Measurements from ENCODE around the gene TMEM190.

TMEM190 gene

DNA sequence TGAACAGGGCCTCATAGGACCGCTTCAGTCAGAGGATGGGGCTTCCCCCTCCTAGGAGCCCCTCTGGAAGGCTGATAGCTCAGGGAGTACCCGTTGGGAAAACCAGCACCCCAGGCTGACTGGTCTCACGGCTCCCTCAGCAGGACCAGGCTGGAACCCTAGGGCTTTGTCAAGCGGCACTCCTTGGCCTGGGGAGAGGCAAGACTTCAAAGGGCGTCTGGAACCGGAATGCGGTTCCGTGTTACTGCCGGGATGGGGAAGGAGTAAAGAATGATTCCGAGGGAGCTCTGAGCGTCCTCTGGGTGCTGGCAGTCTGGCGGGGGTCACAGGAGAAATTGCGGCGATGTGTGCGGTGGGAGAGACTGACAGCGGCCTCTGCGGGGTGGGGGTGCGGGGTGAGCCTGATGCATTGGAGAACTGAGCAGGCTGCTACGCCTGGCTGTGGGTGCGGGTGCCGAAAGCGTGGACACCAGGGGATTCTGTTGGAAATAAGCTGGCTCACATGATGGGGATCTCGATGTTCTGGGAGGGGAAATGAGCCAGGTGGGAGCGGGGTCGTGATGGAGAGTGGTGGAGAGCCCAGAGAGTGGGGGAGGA is 24.0 kb upstream of the TMEM190 start:
- DNase-seq: no peak

DNA sequence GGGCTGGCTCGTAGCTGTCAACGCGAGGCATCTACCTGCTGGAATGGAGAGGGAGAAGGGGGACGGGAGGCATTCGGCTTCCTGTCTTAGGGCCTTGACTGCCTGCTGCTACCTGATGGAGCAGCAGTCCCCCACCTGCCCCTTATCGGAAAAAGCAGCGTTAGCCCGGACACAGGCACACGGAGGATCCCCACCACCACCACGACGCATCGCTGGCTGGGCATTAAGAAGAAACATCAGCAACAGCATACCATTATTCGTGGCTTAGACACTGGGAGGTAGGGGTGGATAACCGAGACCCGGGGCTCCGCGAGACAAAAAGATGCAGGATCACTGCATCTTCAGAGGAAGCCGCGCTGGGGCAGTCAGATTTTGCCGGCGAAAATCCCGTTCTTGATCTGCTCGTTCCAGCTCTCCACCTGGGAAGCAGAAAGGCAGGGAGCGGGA is 23.2 kb upstream of the TMEM190 start:
- no peak for DNase-seq

- DNase-seq: peak; percentile 83
These were observed 22.6 kb upstream of the TMEM190 start for GRCh38 chr19:55353803-55354697.

- DNase-seq: no peak
These were observed 21.9 kb upstream of the TMEM190 start, which contains the start of gene COX6B2 for GRCh38 chr19:55354698-55355212. Gene COX6B2, minus strand, starts transcription at chr19:55354719. Its CDS starts 198 bp downstream, at chr19:55354521.

DNA sequence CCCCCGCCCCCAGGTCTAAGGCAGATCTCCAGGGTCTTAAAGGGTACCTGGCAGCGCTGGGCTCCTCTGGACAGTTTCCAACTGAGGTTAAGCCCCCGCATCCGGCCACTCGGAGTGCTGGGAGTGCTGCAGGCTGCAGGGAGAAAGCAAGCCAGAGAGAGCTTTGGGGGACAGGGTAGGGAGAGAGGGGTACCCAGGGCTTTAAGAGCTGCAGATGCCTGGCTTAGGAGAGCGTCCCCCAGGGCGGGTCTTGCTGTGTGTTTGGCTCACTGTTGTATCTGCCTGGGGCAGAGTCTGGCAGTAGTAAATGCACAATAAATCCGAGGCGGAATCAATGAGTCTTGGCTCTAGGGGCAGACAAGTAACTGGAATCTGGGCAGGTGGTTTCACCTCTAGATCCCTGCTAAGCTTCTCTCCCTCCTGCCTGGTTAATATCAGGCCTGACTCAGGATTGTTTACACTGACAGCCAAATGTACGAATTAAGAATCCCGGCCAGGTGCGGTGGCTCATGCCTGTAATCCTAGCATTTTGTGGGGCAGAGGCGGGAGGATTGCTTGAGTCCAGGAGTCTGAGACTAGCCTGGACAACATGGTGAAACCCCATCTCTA is 21.3 kb upstream of the TMEM190 start:
- no peak for DNase-seq

DNA sequence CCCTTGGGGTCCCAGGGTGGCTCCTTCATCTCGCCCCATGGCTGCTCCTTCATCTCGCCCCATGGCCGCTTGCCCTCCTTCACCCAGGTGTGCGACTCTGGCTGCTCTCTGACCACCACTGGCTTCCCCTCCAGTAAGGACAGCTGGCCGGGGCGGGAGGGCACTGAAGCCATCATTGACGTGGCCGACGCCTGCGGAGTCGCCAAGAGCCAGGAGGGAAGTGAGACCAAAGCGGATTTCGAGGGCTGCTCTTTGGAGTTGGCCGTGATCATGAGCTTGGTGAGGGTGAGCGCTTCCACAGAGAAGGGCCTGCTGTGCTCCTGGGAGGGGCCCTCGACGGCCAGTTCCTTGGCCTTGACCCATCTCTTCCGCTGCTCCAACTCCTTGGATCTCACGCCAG is 18.1 kb upstream of the TMEM190 start:
- no peak for DNase-seq

DNA sequence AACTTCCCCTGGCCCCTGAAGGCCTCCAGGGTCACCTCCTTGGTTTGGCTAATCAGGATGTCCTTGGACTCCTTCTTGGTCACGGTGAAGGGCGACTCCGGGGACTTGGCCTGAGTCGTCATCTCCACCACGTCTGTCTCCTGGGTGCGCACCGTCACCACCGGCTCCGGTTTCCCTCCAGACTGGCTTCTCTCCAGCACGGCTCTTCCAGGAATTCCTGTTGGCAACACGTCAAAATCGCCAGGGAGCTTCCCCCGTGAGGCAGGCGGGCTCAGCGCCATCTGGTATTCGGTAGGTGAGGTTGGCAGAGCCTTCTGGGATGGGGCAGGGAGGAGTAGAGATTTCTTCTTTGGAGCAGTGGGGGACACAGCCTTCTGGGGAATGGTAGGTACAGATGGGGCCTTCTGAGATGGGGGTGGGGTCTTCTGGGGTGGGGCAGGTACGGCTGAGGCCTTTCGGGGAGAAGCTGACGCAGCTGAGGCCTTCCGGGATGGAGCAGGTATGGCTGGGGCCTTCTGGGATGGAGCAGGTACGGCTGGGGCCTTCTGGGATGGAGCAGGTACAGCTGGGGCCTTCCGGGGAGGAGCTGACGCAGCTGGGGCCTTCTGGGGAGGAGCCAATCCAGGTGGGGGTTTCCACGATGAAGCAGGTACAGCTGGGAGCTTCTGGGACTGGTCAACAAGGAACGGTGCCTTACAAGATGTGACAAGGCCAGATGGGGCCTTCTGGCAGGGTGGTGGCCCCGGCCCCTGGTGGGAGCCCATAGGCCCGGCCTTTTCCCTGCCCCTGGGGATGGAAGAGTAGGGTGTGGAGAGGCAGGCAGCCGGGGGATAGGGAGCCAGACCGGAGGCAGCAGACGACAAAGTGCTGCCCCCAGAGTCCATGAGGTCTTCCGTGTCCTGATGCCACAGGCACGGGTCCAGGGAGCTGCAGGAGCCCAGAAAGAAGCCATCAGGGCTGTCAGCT is 17.4 kb upstream of the TMEM190 start:
- DNase-seq: no peak

GRCh38 chr19:55360902-55361301 is 15.7 kb upstream of the TMEM190 start:
- DNase-seq: no peak

- no peak for DNase-seq
These were observed 14.2 kb upstream of the TMEM190 start for GRCh38 chr19:55362174-55362989.

GRCh38 chr19:55362990-55363716 is 13.5 kb upstream of the TMEM190 start, which contains the start of gene GARIN5B:
Gene GARIN5B, minus strand, starts transcription at chr19:55363260. Its CDS starts 194 bp downstream, at chr19:55363066.
- DNase-seq: no peak

DNA sequence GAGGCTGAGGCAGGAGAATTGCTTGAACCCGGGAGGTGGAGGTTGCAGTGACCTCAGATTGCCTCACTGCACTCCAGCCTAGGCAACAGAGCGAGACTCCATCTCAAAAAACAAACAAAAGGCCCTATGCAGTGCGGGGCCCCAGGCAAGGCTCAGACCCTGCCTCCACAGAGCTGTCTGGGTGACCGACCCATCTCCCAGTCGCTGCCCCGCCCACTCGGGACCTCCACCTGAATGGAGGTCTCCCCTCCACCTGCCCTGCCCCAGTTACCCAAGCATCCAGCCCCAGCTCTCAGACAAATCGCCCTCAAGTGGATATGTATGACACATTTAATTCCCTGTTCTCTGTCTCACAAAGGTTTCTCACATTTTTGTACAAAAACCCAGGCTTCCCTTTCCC is 11.4 kb upstream of the TMEM190 start:
- no peak for DNase-seq

DNA sequence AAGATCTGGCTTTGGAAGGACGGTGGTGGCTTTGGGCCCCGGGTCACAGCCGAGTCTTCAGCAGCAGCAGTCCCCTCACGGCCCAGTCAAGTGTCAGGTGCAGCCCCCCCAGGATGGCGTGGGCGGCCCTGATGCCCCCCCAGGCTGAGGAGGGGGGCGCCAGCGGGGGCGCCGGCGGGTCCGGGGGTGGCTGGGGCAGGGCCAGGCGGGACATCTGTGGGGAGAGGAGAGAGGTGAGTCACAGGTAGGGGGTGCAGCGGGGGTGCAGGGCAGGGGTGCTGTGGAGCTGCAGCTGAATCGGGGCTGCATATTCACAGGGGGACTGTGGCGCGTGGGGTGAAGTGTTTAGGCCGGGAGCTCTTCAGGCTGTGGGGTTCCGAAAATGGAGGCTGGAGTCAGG is 10.7 kb upstream of the TMEM190 start:
- no peak for DNase-seq

DNA sequence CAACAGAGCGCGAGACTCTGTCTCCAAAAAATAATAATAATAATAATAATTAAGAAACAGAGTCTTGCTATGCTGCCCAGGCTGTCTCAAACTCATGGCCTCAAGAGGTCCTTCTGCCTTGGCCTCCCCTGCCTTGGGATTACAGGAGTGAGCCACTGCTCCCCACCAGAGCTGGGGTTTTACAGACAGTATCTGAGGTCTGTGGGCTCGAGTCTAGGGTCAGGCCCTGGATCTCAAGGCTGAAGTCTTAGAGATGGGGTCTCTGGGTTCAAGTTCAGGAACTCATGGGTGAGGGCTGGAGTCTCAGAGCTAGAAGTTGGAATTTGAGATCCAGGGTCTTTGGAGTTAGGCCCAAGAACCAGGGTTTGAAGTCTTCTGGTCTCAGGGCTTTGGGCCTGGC is 9.8 kb upstream of the TMEM190 start:
- DNase-seq: no peak

GRCh38 chr19:55368106-55368505 is 8.5 kb upstream of the TMEM190 start:
- DNase-seq: peak; percentile 52

DNA sequence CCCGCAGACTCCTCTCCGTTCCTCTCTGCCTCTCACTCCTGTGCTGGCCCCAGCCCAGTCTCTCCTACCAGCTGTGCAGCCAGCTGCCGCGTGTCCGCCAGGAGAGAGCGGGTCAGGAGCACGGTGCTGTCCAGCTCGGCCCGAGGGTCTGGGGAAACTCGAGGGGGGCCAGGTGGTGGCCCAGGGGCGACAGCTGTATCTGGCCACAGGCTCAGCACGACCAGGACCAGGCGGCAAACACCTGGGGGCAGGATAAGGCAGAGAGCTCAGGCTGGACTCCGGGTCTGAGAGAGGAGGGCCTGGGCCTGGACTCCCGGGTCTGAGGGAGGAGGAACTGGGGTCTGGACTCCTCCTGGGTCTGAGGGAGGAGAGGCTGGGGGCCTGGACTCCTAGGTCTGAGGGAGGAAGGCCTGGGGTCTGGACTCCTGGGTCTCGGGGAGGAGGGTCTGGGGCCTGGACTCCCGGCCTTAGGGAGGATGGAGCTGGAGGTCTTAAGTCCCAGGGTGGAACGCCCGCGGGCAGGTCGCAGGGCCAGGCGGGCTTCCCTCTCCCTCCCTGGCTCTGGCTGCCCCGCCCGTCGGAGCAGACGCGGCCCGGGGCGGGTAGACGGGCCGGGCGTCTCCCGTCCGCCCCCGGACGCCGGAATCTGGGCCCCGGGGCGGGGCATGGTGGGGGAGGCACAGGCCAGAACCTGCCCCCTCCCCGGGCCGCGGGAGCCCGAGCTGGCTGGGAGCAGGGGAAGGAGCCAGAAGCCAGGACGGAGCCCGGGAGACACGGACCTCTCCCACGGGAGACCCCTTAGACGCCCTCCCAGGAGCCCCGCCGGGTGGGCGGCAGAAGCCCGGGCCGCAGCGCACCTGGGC is 7.7 kb upstream of the TMEM190 start:
- DNase-seq: no peak

- no peak for DNase-seq
These were observed 6.8 kb upstream of the TMEM190 start for GRCh38 chr19:55369653-55370304.

DNA sequence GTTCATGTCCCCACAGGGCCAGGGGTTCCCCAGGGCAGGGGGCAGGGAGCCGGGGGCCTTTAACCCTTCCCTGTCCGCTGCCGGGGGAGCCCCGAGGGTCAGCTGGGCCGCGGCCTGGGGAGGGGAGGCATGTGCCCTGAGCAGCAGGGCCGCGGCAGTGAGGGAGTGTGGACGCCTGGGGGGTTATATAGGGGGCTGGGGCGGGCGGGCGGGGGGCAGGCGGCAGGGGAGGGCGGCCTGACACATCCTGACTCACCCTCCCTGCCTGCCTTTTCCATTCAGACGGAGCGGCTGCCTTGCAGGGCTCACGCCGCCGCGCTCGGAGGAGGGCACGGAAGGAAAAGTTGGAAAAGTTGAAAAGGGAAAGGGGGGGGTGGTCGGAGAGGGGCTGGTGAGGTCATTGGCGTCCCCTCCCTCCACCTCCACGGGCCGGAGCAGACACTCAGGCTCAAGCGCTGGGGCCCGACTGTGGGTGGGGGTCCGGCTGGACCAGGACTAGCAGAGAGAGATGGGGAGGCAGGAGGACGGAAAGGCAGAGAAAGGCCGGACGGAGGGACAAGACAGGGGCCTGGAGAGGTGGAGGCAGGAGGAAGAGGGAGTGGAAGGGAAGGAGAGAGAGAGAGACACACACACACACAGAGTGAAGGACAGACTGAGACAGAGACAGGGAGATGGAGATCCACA is 6.2 kb upstream of the TMEM190 start, which contains the start of gene IL11:
IL11 (minus strand) TSS at position 159 of the 684 bp plus-strand sequence; CDS start at position 6, 153 bp downstream.
- no peak for DNase-seq

Data from activated CD8-positive, alpha-beta memory T cell treated with anti-CD3 and anti-CD28 coated beads, Interleukin-2, amount 50 U/mL, for 48 hours (primary cell).